GM23338 (cell line): ENCODE measurements around the gene AKIRIN2. TPM values are rescaled to one million over a fixed set of nuclear protein-coding genes. Genes with fewer than 3 reads are reported as not detected.

Source experiments
- ATAC-seq: fragments of 200-7000 bp; cut with Tn5 transposase; 3 replicates; pipeline ENCODE4 v1.9.1; 2020
- DNase-seq: peaks from one replicate; pipeline ENCODE4 v3.0.0-alpha.2; 2015; ENCODE audit warnings: low spot score
- H2AFZ ChIP-seq: fragments of 200-600 bp; sonication (generic); 2 replicates; pipeline ENCODE4 v1.8.0; 2016; ENCODE audit warnings: antibody characterized with exemption, mild to moderate bottlenecking, moderate library complexity
- H3F3A ChIP-seq: fragments of 200-600 bp; sonication (generic); replicated peaks from 2 replicates; pipeline ENCODE4 v1.8.0; 2017; ENCODE audit warnings: antibody characterized with exemption, mixed run types, low read depth
- H3K27ac ChIP-seq: fragments of 200-600 bp; sonication (generic); 2 replicates; pipeline ENCODE4 v1.6.1; 2016; ENCODE audit warnings: low read depth
- H3K27me3 ChIP-seq: fragments of 200-600 bp; sonication (generic); 2 replicates; pipeline ENCODE4 v1.8.0; 2016; ENCODE audit warnings: mild to moderate bottlenecking, mixed run types, moderate library complexity; ENCODE audit not compliant: insufficient read depth
- H3K36me3 ChIP-seq: fragments of 200-600 bp; sonication (generic); 2 replicates; pipeline ENCODE4 v1.8.0; 2016; ENCODE audit warnings: mild to moderate bottlenecking; ENCODE audit not compliant: insufficient read depth
- H3K4me1 ChIP-seq: fragments of 200-600 bp; sonication (generic); 2 replicates; pipeline ENCODE4 v1.8.0; 2016; ENCODE audit warnings: mild to moderate bottlenecking, moderate library complexity; ENCODE audit not compliant: insufficient read depth
- H3K4me2 ChIP-seq: fragments of 200-600 bp; sonication (generic); 2 replicates; pipeline ENCODE4 v1.7.1; 2017; ENCODE audit warnings: mixed run types
- H3K4me3 ChIP-seq: fragments of 200-600 bp; sonication (generic); 2 replicates; pipeline ENCODE4 v1.6.1; 2016; ENCODE audit warnings: mixed run types
- H3K79me2 ChIP-seq: fragments of 200-600 bp; sonication (generic); replicated peaks from 2 replicates; pipeline ENCODE4 v1.8.0; 2017; ENCODE audit warnings: mild to moderate bottlenecking; ENCODE audit not compliant: insufficient read depth
- H3K9me2 ChIP-seq: fragments of 200-600 bp; sonication (generic); 2 replicates; pipeline ENCODE4 v1.8.0; 2017; ENCODE audit not compliant: insufficient read depth
- H4K20me1 ChIP-seq: fragments of 200-600 bp; sonication (generic); replicated peaks from 2 replicates; pipeline ENCODE4 v1.8.0; 2017; ENCODE audit warnings: mild to moderate bottlenecking; ENCODE audit not compliant: insufficient read depth
- H3K27ac Mint-ChIP-seq: 2 replicates; pipeline ENCODE4 v1.8.0; 2020; ENCODE audit warnings: inconsistent platforms, mild to moderate bottlenecking, moderate library complexity, mixed read lengths
- H3K27me3 Mint-ChIP-seq: 3 replicates; pipeline ENCODE4 v1.8.0; 2022; ENCODE audit warnings: low read depth, mild to moderate bottlenecking, moderate library complexity, mixed read lengths, inconsistent platforms; ENCODE audit not compliant: insufficient read depth, poor library complexity
- H3K36me3 Mint-ChIP-seq: 3 replicates; pipeline ENCODE4 v1.8.0; 2021; ENCODE audit warnings: low read depth, mild to moderate bottlenecking, inconsistent platforms, moderate library complexity, mixed read lengths
- H3K4me1 Mint-ChIP-seq: 3 replicates; pipeline ENCODE4 v1.8.0; 2020; ENCODE audit warnings: mild to moderate bottlenecking, inconsistent platforms, mixed read lengths
- H3K4me3 Mint-ChIP-seq: 3 replicates; pipeline ENCODE4 v1.8.0; 2021; ENCODE audit warnings: moderate library complexity, mild to moderate bottlenecking, inconsistent platforms, mixed read lengths
- H3K9me3 Mint-ChIP-seq: 3 replicates; pipeline ENCODE4 v1.8.0; 2020; ENCODE audit warnings: moderate library complexity, mild to moderate bottlenecking, inconsistent platforms, mixed read lengths
- CREB1 ChIP-seq: fragments of 250-450 bp; sonication (Bioruptor Pico); IDR thresholded peaks from 2 replicates; pipeline ENCODE4 v1.5.0; 2020; ENCODE audit warnings: low read depth, mild to moderate bottlenecking, moderate library complexity
- EZH2phosphoT487 ChIP-seq: fragments of 200-600 bp; sonication (generic); IDR thresholded peaks from one replicate; pipeline ENCODE4 v1.8.1; 2018; ENCODE audit warnings: antibody characterized with exemption; ENCODE audit not compliant: unreplicated experiment
- JUNB ChIP-seq: IDR thresholded peaks from one replicate; pipeline ENCODE4 v1.6.1; 2016; ENCODE audit warnings: antibody characterized with exemption; ENCODE audit not compliant: unreplicated experiment
- NANOG ChIP-seq: IDR thresholded peaks from 2 replicates; pipeline ENCODE4 v1.6.1; 2016; ENCODE audit warnings: antibody characterized with exemption, borderline replicate concordance
- POLR2AphosphoS5 ChIP-seq: IDR thresholded peaks from 2 replicates; pipeline ENCODE4 v1.6.1; 2016; ENCODE audit warnings: antibody characterized with exemption, low read depth
- STAT1 ChIP-seq: IDR thresholded peaks from one replicate; pipeline ENCODE4 v1.6.1; 2016; ENCODE audit warnings: antibody characterized with exemption; ENCODE audit not compliant: unreplicated experiment
- ZNF114 ChIP-seq: fragments of 250-450 bp; sonication (Bioruptor Pico); IDR thresholded peaks from 2 replicates; pipeline ENCODE4 v1.5.0; 2020; ENCODE audit warnings: mild to moderate bottlenecking, moderate library complexity
- ZNF331 ChIP-seq: fragments of 250-450 bp; sonication (Bioruptor Pico); IDR thresholded peaks from 2 replicates; pipeline ENCODE4 v1.5.0; 2020; ENCODE audit warnings: low read depth, mild to moderate bottlenecking, moderate library complexity
- polyA plus RNA-seq: library from polyadenylated mRNA; unstranded; fragments of >200 nt; fragmentation: Nextera tagmentation; extraction: Ambion mirVana; gene quantifications from 2 replicates; pipeline ENCODE4 v1.2.1, GENCODE V29; 2016
- total RNA-seq: library from RNA; depleted of rRNA; stranded (reverse); fragments of >200 nt; shearing (Covaris generic); gene quantifications from 2 replicates; pipeline ENCODE4 v1.2.3, GENCODE V29; 2014
- TF ChIP-seq, protein P1 (sequence below): IDR thresholded peaks from one replicate; pipeline ENCODE4 v1.6.1; 2018; ENCODE audit warnings: antibody characterized with exemption; ENCODE audit not compliant: unreplicated experiment
- TF ChIP-seq, protein P2 (sequence below): IDR thresholded peaks from 2 replicates; pipeline ENCODE4 v1.6.1; 2016; ENCODE audit warnings: antibody characterized with exemption
- TF ChIP-seq, protein P3 (sequence below), 2 experiments: fragments of 200-600 bp in 1 of 2; sonication (generic) in 1 of 2; conservative IDR thresholded peaks; 2 replicates each; pipeline versions ENCODE4 v1.5.1 to v1.6.1; 2016 to 2017; ENCODE audit warnings: antibody characterized with exemption in 2 of 2, low read depth in 2 of 2, mild to moderate bottlenecking in 2 of 2, moderate library complexity in 1 of 2

Gene AKIRIN2
- total and polyA plus RNA-seq, 2 experiments from 2014 or later = 62.1 to 98.1 TPM

DNA sequence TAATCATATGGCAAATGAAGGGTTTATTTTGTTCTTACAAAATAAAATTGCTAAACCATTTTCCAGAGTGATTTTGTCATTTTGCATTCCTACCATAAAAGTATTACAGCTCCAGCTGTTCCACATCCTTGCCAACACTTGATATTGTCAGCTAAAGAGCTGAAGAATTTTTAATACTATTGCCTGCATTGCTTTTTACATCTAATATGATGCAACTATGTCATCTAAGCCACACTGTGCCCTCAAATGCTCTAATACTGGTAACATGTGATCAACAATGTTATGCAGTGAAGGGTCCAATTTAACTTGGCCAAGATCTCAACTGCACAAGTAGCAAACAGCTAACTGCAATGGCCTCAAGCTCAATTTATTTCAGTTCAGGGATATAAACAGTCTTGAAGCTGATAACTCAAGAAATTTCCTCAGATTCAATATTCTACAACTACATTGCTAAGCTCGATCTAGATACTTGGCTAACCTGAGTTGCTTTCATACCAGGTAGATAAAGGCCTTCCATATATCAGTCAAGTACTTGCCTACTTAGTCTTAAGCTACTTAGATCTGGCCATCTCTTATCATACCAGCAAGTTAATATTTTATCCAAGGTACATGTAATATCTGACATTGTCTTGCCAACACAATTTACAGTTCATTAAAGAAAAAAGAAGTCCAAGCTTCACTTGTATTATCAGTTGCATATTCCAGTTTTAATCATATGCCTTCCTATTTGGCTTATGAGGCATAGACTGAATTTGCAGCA, 17.0 kb downstream of the AKIRIN2 start:
- DNase-seq (no peak), ATAC-seq (no peak)
- Histone ChIP-seq H4K20me1 (peaks cover 84% of the 10 kb centered on the region), H3F3A (no peaks in the 10 kb centered on the region), H3K79me2 (peaks cover 100% of the 10 kb centered on the region), H3K4me2 (no peak overlapping the region), H3K36me3 (no peaks in the 10 kb centered on the region; the same call in 1 of the 2 replicates), H3K4me3 (no peak overlapping the region), H3K27ac (no peak overlapping the region), H2AFZ (no peak overlapping the region), H3K9me2 (no peaks in the 10 kb centered on the region), H3K4me1 (peaks cover 22% of the 10 kb centered on the region), H3K27me3 (no peaks in the 10 kb centered on the region)
- no peaks in the 10 kb centered on the region for H3K9me3 Mint-ChIP-seq
- H3K4me1 Mint-ChIP-seq = peaks cover 36% of the 10 kb centered on the region
- peaks cover 29% of the 10 kb centered on the region for H3K36me3 Mint-ChIP-seq
- H3K27ac Mint-ChIP-seq = no peak overlapping the region
- TF ChIP-seq ZNF114 (CRISPR knock-in tag) = no peak
- TF ChIP-seq STAT1 = no peak
- no peak for TF ChIP-seq EZH2phosphoT487
- TF ChIP-seq, protein P1, sequence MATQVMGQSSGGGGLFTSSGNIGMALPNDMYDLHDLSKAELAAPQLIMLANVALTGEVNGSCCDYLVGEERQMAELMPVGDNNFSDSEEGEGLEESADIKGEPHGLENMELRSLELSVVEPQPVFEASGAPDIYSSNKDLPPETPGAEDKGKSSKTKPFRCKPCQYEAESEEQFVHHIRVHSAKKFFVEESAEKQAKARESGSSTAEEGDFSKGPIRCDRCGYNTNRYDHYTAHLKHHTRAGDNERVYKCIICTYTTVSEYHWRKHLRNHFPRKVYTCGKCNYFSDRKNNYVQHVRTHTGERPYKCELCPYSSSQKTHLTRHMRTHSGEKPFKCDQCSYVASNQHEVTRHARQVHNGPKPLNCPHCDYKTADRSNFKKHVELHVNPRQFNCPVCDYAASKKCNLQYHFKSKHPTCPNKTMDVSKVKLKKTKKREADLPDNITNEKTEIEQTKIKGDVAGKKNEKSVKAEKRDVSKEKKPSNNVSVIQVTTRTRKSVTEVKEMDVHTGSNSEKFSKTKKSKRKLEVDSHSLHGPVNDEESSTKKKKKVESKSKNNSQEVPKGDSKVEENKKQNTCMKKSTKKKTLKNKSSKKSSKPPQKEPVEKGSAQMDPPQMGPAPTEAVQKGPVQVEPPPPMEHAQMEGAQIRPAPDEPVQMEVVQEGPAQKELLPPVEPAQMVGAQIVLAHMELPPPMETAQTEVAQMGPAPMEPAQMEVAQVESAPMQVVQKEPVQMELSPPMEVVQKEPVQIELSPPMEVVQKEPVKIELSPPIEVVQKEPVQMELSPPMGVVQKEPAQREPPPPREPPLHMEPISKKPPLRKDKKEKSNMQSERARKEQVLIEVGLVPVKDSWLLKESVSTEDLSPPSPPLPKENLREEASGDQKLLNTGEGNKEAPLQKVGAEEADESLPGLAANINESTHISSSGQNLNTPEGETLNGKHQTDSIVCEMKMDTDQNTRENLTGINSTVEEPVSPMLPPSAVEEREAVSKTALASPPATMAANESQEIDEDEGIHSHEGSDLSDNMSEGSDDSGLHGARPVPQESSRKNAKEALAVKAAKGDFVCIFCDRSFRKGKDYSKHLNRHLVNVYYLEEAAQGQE = no peak
- TF ChIP-seq, protein P2, sequence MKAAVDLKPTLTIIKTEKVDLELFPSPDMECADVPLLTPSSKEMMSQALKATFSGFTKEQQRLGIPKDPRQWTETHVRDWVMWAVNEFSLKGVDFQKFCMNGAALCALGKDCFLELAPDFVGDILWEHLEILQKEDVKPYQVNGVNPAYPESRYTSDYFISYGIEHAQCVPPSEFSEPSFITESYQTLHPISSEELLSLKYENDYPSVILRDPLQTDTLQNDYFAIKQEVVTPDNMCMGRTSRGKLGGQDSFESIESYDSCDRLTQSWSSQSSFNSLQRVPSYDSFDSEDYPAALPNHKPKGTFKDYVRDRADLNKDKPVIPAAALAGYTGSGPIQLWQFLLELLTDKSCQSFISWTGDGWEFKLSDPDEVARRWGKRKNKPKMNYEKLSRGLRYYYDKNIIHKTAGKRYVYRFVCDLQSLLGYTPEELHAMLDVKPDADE = no peak
- H3K4me3 Mint-ChIP-seq = no peak overlapping the region
- peaks cover 4% of the 10 kb centered on the region for H3K27me3 Mint-ChIP-seq

DNA sequence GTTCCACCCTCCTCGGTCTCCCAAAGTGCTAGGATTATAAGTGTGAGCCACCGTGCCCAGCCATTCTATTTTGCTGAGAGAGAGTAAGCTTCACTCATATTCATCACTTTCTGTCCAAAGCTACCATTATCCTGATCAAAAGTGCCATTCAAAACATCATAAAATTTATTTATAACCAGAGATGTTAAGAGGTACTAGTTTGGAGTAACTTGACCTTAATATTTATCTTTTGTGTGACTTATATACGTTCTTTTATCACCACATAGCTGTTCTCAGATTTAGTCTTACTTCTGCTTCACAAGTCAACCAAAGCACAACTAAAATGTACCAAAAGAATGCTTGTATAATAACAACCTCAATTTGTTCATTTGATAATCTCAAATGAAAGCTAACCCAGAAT, 18.1 kb downstream of the AKIRIN2 start:
- Mint-ChIP-seq H3K27ac (no peak overlapping the region), H3K9me3 (no peaks in the 10 kb centered on the region), H3K4me3 (no peak overlapping the region), H3K27me3 (peaks cover 4% of the 10 kb centered on the region), H3K4me1 (peaks cover 27% of the 10 kb centered on the region), H3K36me3 (peaks cover 32% of the 10 kb centered on the region)
- Histone ChIP-seq H3K27ac (no peak overlapping the region), H3F3A (no peaks in the 10 kb centered on the region), H3K9me2 (no peaks in the 10 kb centered on the region), H3K27me3 (no peaks in the 10 kb centered on the region), H3K4me2 (no peak overlapping the region), H3K4me3 (no peak overlapping the region), H4K20me1 (peaks cover 81% of the 10 kb centered on the region), H3K79me2 (peaks cover 100% of the 10 kb centered on the region), H2AFZ (no peak overlapping the region), H3K36me3 (peaks cover under 1% of the 10 kb centered on the region; the same call in 1 of the 2 replicates), H3K4me1 (peaks cover 10% of the 10 kb centered on the region)
- ATAC-seq (no peak), DNase-seq (no peak)
- TF ChIP-seq ZNF331 (CRISPR knock-in tag) (no peak), CREB1 (CRISPR knock-in tag) (no peak), STAT1 (no peak), POLR2AphosphoS5 (no peak), NANOG (no peak), ZNF114 (CRISPR knock-in tag) (no peak), EZH2phosphoT487 (no peak), JUNB (no peak)
- TF ChIP-seq, protein P1 = no peak
- TF ChIP-seq, protein P3, sequence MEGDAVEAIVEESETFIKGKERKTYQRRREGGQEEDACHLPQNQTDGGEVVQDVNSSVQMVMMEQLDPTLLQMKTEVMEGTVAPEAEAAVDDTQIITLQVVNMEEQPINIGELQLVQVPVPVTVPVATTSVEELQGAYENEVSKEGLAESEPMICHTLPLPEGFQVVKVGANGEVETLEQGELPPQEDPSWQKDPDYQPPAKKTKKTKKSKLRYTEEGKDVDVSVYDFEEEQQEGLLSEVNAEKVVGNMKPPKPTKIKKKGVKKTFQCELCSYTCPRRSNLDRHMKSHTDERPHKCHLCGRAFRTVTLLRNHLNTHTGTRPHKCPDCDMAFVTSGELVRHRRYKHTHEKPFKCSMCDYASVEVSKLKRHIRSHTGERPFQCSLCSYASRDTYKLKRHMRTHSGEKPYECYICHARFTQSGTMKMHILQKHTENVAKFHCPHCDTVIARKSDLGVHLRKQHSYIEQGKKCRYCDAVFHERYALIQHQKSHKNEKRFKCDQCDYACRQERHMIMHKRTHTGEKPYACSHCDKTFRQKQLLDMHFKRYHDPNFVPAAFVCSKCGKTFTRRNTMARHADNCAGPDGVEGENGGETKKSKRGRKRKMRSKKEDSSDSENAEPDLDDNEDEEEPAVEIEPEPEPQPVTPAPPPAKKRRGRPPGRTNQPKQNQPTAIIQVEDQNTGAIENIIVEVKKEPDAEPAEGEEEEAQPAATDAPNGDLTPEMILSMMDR (conservative IDR thresholded peaks at IDR 0.05; ENCODE audit: low read depth in 2 of 2) = no peak
